Stimulated activated effector memory CD8-positive, alpha-beta T cell treated with anti-CD3 and anti-CD28 coated beads, Interleukin-12 subunit alpha, Interleukin-12 subunit beta, amount 100 ng/mL, for 72 hours (primary cell): ENCODE data around the gene BCAN.
"Not testable (repeated sequence)": the region's sequence is repeated elsewhere in the genome, so short reads cannot be mapped to it uniquely, and the experiment has no call there.

ENCODE experiments used
- ATAC-seq: fragments of 150-1000 bp; cut with Tn5 transposase; 2 replicates; pipeline ENCODE4 v1.10.0; 2021
- DNase-seq, 2 donors: peaks; one replicate each; pipeline ENCODE4 v3.0.0; 2021 to 2022; ENCODE audit warnings: low spot score in 2 of 2
- H3K27ac Mint-ChIP-seq: one replicate; pipeline ENCODE4 v1.8.0; 2022; ENCODE audit warnings: mild to moderate bottlenecking, mixed read lengths
- H3K36me3 Mint-ChIP-seq: one replicate; pipeline ENCODE4 v1.8.0; 2022; ENCODE audit warnings: mild to moderate bottlenecking, mixed read lengths
- H3K4me1 Mint-ChIP-seq: one replicate; pipeline ENCODE4 v1.8.0; 2022; ENCODE audit warnings: mixed read lengths
- H3K4me3 Mint-ChIP-seq: one replicate; pipeline ENCODE4 v1.8.0; 2022; ENCODE audit warnings: mild to moderate bottlenecking, mixed read lengths
- H3K9me3 Mint-ChIP-seq: one replicate; pipeline ENCODE4 v1.8.0; 2022; ENCODE audit warnings: mixed read lengths

Gene BCAN

GRCh38 chr1:156602557-156602993 is 39.3 kb upstream of the BCAN start:
- H3K9me3 Mint-ChIP-seq = no peaks in the 10 kb centered on the region
- peak overlapping the region; percentile 95 for H3K4me3 Mint-ChIP-seq
- ATAC-seq (no peak), DNase-seq (no peak)
- peak overlapping the region; percentile 98 for H3K27ac Mint-ChIP-seq
- H3K36me3 Mint-ChIP-seq = peaks cover 41% of the 10 kb centered on the region
- H3K4me1 Mint-ChIP-seq = peaks cover 33% of the 10 kb centered on the region

DNA sequence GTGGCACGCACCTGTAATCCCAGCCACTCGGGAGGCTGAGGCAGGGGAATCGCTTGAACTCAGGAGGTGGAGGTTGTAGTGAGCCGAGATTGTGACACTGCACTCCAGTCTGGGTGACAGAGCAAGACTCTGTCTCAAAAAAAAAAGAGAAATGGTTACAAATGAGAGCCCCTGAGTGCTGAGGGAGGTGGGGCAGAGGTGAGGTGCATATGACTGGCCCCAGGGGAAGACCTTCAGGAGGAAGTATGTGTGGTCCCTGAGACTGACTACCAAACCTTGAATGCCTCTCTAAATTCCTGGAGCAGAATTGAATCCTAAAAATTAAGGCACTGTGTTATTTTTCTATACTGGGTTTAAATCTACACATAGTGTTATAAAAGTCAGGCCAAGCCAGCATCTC is 34.6 kb upstream of the BCAN start:
- H3K4me1 Mint-ChIP-seq = peaks cover 10% of the 10 kb centered on the region
- not testable (repeated sequence) for H3K4me3 Mint-ChIP-seq, DNase-seq, H3K36me3 Mint-ChIP-seq, H3K9me3 Mint-ChIP-seq, ATAC-seq, H3K27ac Mint-ChIP-seq

- Mint-ChIP-seq H3K4me3 (no peak overlapping the region), H3K4me1 (peaks cover 8% of the 10 kb centered on the region), H3K9me3 (no peaks in the 10 kb centered on the region), H3K27ac (no peak overlapping the region), H3K36me3 (no peaks in the 10 kb centered on the region)
- peak in 1 of 2 donors; percentile 76 for DNase-seq
- ATAC-seq = peak; percentile 98
Measured at GRCh38 chr1:156608036-156608674, 33.8 kb upstream of the BCAN start.

- ATAC-seq (peak; percentile 85), DNase-seq (peak in 1 of 2 donors; percentile 74)
- no peak overlapping the region for H3K4me3 Mint-ChIP-seq
- H3K27ac Mint-ChIP-seq = no peak overlapping the region
- H3K9me3 Mint-ChIP-seq = no peaks in the 10 kb centered on the region
- H3K4me1 Mint-ChIP-seq = peaks cover 8% of the 10 kb centered on the region
- H3K36me3 Mint-ChIP-seq = no peaks in the 10 kb centered on the region
Measured at GRCh38 chr1:156608981-156609380, 32.9 kb upstream of the BCAN start.

GRCh38 chr1:156610072-156610471 is 31.8 kb upstream of the BCAN start:
- not testable (repeated sequence) for H3K4me1 Mint-ChIP-seq, H3K36me3 Mint-ChIP-seq, H3K27ac Mint-ChIP-seq, DNase-seq, H3K9me3 Mint-ChIP-seq, H3K4me3 Mint-ChIP-seq, ATAC-seq

DNA sequence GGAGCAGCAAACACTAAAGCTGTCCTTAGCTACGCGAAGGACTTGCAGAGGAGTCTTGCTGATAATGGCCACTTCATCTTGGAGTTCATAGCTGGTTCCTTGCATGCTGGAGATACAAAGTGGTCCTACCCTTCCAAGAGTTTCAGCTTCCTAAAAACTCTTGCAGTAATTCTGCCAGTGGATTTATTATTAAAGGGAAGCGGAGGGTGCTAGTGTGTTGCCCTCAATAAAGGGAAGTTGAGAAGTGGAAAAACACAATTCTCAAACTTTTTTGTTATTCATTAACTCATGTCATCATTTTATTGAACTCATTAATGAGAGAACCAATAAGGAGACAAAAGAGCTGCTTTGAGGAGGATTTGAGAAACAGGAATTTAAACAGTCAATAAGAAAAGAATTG is 29.3 kb upstream of the BCAN start:
- peaks cover 8% of the 10 kb centered on the region for H3K4me1 Mint-ChIP-seq
- DNase-seq (no peak), ATAC-seq (no peak)
- H3K9me3 Mint-ChIP-seq = no peaks in the 10 kb centered on the region
- H3K36me3 Mint-ChIP-seq = no peaks in the 10 kb centered on the region
- no peak overlapping the region for H3K4me3 Mint-ChIP-seq
- H3K27ac Mint-ChIP-seq = no peak overlapping the region

- Mint-ChIP-seq H3K36me3 (no peaks in the 10 kb centered on the region), H3K9me3 (no peaks in the 10 kb centered on the region), H3K4me3 (no peak overlapping the region), H3K27ac (no peak overlapping the region), H3K4me1 (no peaks in the 10 kb centered on the region)
- no peak for ATAC-seq
- DNase-seq = no peak
Measured at GRCh38 chr1:156615946-156616345, 26.0 kb upstream of the BCAN start.

DNA sequence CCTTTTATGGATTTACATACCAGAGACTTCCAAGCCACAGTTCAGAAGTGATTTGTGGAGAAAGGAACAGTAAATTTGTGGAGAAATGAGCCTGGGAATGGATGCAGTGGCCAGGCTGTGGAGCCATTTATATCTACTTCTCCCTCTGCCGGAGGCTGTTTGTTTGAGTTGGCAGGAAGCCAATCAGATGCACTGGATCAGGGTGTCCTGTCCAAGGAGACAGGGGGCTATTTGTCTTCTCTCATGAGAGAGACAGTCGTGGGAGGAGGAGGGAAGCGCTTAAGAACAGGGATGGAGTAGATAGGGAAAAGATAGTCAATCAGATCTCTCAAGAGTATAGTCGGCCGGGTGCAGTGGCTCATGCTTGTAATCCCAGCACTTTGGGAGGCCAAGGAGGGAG is 25.5 kb upstream of the BCAN start:
- H3K4me1 Mint-ChIP-seq = no peaks in the 10 kb centered on the region
- H3K27ac Mint-ChIP-seq = no peak overlapping the region
- ATAC-seq (no peak), DNase-seq (no peak)
- no peak overlapping the region for H3K4me3 Mint-ChIP-seq
- no peaks in the 10 kb centered on the region for H3K9me3 Mint-ChIP-seq
- no peaks in the 10 kb centered on the region for H3K36me3 Mint-ChIP-seq

GRCh38 chr1:156618853-156619581 is 22.9 kb upstream of the BCAN start, which contains the start of gene HAPLN2:
Gene HAPLN2, plus strand, starts transcription at chr1:156619415. Its CDS starts 4,076 bp downstream, at chr1:156623491.
- Mint-ChIP-seq H3K27ac (no peak within 1 kb of the TSS), H3K9me3 (no peaks in the 10 kb centered on the region), H3K4me3 (no peak within 1 kb of the TSS), H3K4me1 (no peaks in the 10 kb centered on the region), H3K36me3 (no peaks in the 10 kb centered on the region)
- no peak for ATAC-seq
- DNase-seq = no peak

DNA sequence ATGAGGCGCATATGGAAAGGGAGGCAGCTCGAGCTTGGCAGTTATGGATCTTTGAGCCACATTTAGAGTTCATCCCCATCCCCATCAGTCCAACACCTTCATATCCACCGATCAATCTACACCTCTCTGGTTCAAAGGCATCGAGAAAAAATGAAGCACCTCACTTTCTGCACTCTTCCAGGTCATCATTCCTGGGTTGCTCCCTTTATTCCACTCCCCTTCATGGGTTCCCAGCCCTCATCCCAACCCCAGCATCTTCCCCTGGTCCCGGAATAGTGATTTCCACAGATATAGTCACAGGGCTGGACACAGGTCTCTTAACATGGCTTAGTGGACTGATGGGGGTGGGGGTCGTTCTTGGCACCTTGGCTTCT is 22.3 kb upstream of the BCAN start:
- DNase-seq (no peak), ATAC-seq (no peak)
- Mint-ChIP-seq H3K36me3 (no peaks in the 10 kb centered on the region), H3K4me1 (no peaks in the 10 kb centered on the region), H3K4me3 (no peak overlapping the region), H3K9me3 (no peaks in the 10 kb centered on the region), H3K27ac (no peak overlapping the region)

DNA sequence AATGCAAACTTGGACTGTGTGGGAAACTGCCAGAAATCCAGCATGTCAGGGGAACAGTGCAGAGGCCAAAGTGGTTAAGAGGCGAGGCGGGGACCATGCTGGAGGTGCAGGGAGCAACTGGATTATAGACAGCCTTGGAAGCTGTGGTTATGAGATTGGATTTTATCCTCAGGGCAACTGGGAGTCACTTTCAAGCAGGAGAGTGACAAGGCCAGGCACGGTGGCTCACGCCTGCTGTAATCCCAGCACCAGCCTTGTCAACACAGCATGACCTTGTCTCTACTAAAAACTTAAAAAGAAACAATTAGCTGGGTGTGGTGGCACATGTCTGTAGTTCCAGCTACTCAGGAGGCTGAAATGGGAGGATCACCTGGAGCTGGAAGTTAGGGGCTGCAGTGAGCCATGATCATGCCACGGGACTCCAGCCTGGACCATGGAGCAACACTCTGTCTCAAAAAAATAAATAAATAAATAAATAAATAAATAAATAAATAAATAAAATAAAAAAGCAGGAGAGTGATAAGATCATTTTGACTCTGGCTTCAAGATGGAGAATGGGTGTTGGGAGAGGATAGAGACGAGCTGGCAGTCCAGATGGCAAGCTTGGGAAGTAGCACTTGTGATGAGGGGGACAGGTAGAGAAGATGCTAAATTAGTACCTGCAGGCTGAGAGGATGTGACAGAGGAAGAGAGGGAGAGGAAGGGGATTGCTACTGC is 19.2 kb upstream of the BCAN start:
- Mint-ChIP-seq H3K9me3 (no peaks in the 10 kb centered on the region), H3K27ac (no peak overlapping the region), H3K36me3 (no peaks in the 10 kb centered on the region), H3K4me3 (no peak overlapping the region), H3K4me1 (peaks cover 12% of the 10 kb centered on the region)
- ATAC-seq (no peak), DNase-seq (no peak)

DNA sequence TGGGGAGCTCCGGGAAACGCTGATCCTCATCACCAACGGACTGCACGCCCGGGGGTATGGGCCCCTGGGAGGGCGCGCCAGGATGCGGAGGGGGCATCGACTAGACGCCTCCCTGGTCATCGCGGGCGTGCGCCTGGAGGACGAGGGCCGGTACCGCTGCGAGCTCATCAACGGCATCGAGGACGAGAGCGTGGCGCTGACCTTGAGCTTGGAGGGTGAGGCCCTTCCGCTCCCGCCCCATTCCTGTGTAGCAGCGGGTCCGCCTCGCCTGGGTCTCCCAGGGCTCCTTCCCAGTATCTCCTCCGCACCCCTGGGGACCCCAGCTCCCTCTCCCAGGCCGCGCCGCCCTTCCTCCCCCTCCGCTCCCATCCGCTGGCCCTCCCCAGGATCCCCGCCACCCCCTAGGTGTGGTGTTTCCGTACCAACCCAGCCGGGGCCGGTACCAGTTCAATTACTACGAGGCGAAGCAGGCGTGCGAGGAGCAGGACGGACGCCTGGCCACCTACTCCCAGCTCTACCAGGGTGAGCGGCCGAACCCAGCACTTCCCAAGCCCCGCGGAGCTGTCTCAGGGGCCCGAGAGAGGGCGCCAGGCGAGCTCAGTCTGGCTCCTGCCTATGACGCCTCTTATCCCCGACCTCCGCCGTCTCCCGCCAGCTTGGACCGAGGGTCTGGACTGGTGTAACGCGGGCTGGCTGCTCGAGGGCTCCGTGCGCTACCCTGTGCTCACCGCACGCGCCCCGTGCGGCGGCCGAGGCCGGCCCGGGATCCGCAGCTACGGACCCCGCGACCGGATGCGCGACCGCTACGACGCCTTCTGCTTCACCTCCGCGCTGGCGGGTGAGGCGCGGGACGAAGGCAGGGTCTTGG is 17.7 kb upstream of the BCAN start:
- no peak overlapping the region for H3K27ac Mint-ChIP-seq
- peak overlapping the region; percentile 68 for H3K4me3 Mint-ChIP-seq
- no peaks in the 10 kb centered on the region for H3K36me3 Mint-ChIP-seq
- H3K9me3 Mint-ChIP-seq = no peaks in the 10 kb centered on the region
- peaks cover 12% of the 10 kb centered on the region for H3K4me1 Mint-ChIP-seq
- DNase-seq (peak in 1 of 2 donors; percentile 70), ATAC-seq (peak; percentile 77)

GRCh38 chr1:156624814-156625435 is 17.0 kb upstream of the BCAN start:
- H3K4me3 Mint-ChIP-seq = peak overlapping the region; percentile 68
- DNase-seq (no peak), ATAC-seq (peak; percentile 23)
- H3K27ac Mint-ChIP-seq = no peak overlapping the region
- no peaks in the 10 kb centered on the region for H3K9me3 Mint-ChIP-seq
- H3K4me1 Mint-ChIP-seq = peaks cover 12% of the 10 kb centered on the region
- H3K36me3 Mint-ChIP-seq = no peaks in the 10 kb centered on the region

DNA sequence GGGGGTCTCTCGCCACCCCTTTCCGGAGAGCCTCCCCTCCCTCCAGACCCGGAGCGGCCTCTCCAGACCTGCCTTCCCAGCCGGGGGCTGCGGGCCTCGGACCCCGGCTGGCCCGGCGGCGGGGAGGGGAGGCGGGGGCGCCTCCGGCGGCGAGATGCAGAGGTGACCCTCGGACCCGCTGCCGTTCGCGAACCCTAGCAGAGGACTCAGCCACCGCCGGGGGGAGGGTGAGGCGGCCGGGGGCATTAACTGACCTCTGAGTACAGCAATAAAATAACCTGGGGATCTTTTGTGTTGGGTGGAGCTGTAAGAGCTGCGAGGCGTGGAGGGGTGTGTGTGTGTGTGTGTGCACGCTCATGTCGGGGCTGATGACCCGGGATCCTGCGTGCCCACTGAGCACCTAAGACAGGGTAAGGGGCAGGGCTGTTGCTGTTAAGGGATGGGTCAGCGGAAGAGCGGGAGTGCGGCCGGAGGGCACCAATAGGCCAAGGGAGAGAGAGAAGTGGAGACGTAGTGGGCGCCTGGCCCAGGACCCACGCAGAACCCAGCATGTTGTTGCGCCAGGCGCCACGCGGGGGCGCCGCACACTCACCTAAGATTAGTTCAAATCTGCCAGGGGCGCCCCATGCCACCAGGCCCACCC is 16.4 kb upstream of the BCAN start:
- Mint-ChIP-seq H3K4me1 (peaks cover 12% of the 10 kb centered on the region), H3K4me3 (peak overlapping the region; percentile 68), H3K9me3 (no peaks in the 10 kb centered on the region), H3K27ac (no peak overlapping the region), H3K36me3 (no peaks in the 10 kb centered on the region)
- DNase-seq (peak; percentile 58 to 77), ATAC-seq (peak; percentile 66)
